IgD-negative memory B cell (primary cell): Measurements from ENCODE around the gene RGS3. TPM values are rescaled to one million over a fixed set of nuclear protein-coding genes. Genes with fewer than 3 reads are reported as not detected.
"Not testable (repeated sequence)": the region's sequence is repeated elsewhere in the genome, so short reads cannot be mapped to it uniquely, and the experiment has no call there.

Experiments used
- H3K27ac Mint-ChIP-seq, 3 donors: one replicate each; pipeline ENCODE4 v1.8.0; 2020 to 2022; ENCODE audit warnings: mild to moderate bottlenecking in 3 of 3, mixed read lengths in 3 of 3, moderate library complexity in 1 of 3
- H3K27me3 Mint-ChIP-seq: one replicate; pipeline ENCODE4 v1.8.0; 2021; ENCODE audit warnings: mixed read lengths
- H3K36me3 Mint-ChIP-seq: one replicate; pipeline ENCODE4 v1.8.0; 2020; ENCODE audit warnings: mild to moderate bottlenecking, mixed read lengths
- H3K4me1 Mint-ChIP-seq, 3 donors: one replicate each; pipeline ENCODE4 v1.8.0; 2020 to 2022; ENCODE audit warnings: mixed read lengths in 3 of 3, mild to moderate bottlenecking in 1 of 3
- H3K4me3 Mint-ChIP-seq, 4 donors: one replicate each; pipeline ENCODE4 v1.8.0; 2020 to 2022; ENCODE audit warnings: mild to moderate bottlenecking in 4 of 4, mixed read lengths in 4 of 4, moderate library complexity in 3 of 4
- H3K9me3 Mint-ChIP-seq, 3 donors: one replicate each; pipeline ENCODE4 v1.8.0; 2020 to 2021; ENCODE audit warnings: mixed read lengths in 3 of 3, mild to moderate bottlenecking in 1 of 3
- polyA plus RNA-seq: library from polyadenylated mRNA; unstranded; fragments of 300-500 nt; fragmentation: Illumina TruSeq; gene quantifications from one replicate; pipeline ENCODE4 v1.2.3, GENCODE V29; 2021

The RGS3 gene
- 16.2 TPM for polyA plus RNA-seq

GRCh38 chr9:113463418-113464285, at the start of gene RGS3:
Gene RGS3 (plus strand): TSS chr9:113463727. CDS start chr9:113463803, 76 bp downstream.
- Mint-ChIP-seq H3K27ac (peak within 1 kb of the TSS in 1 of 3 donors; percentile 44), H3K4me1 (peaks cover 0 to 2% (median 0%) of the 10 kb centered on the region in 3 donors), H3K36me3 (peaks cover 2% of the 10 kb centered on the region), H3K4me3 (no peak within 1 kb of the TSS), H3K9me3 (peaks cover 4 to 6% (median 5%) of the 10 kb centered on the region in 3 donors), H3K27me3 (peaks cover 1% of the 10 kb centered on the region)

GRCh38 chr9:113416149-113416721, 47.3 kb upstream of the RGS3 start:
- Mint-ChIP-seq H3K9me3 (no peaks in the 10 kb centered on the region), H3K4me1 (peaks cover 0 to 1% (median 0%) of the 10 kb centered on the region in 3 donors), H3K4me3 (no peak overlapping the region), H3K27me3 (no peaks in the 10 kb centered on the region), H3K36me3 (no peaks in the 10 kb centered on the region), H3K27ac (no peak overlapping the region)

- no peaks in the 10 kb centered on the region for H3K36me3 Mint-ChIP-seq
- no peaks in the 10 kb centered on the region for H3K4me1 Mint-ChIP-seq
- no peak overlapping the region for H3K4me3 Mint-ChIP-seq
- no peaks in the 10 kb centered on the region for H3K9me3 Mint-ChIP-seq
- H3K27me3 Mint-ChIP-seq, result no peaks in the 10 kb centered on the region
- H3K27ac Mint-ChIP-seq, result no peak overlapping the region
Observed at GRCh38 chr9:113417370-113417769, 46.2 kb upstream of the RGS3 start.

GRCh38 chr9:113421726-113422125, 41.8 kb upstream of the RGS3 start:
- Mint-ChIP-seq H3K36me3 (no peaks in the 10 kb centered on the region), H3K27ac (no peak overlapping the region), H3K4me3 (peak overlapping the region in 1 of 4 donors; percentile 32), H3K9me3 (no peaks in the 10 kb centered on the region), H3K27me3 (peaks cover 4% of the 10 kb centered on the region), H3K4me1 (no peaks in the 10 kb centered on the region)

GRCh38 chr9:113425072-113425471, 38.5 kb upstream of the RGS3 start:
- Mint-ChIP-seq H3K36me3 (no peaks in the 10 kb centered on the region), H3K27me3 (peaks cover 4% of the 10 kb centered on the region), H3K27ac (no peak overlapping the region), H3K4me3 (no peak overlapping the region), H3K9me3 (no peaks in the 10 kb centered on the region), H3K4me1 (no peaks in the 10 kb centered on the region)

GRCh38 chr9:113426701-113427100, 36.8 kb upstream of the RGS3 start:
- no peaks in the 10 kb centered on the region for H3K36me3 Mint-ChIP-seq
- H3K27me3 Mint-ChIP-seq, result peaks cover 4% of the 10 kb centered on the region
- no peak overlapping the region for H3K27ac Mint-ChIP-seq
- H3K4me3 Mint-ChIP-seq, result no peak overlapping the region
- no peaks in the 10 kb centered on the region for H3K4me1 Mint-ChIP-seq
- H3K9me3 Mint-ChIP-seq, result no peaks in the 10 kb centered on the region

GRCh38 chr9:113427629-113428028, 35.9 kb upstream of the RGS3 start:
- Mint-ChIP-seq H3K9me3 (peaks cover 0 to under 1% (median 0%) of the 10 kb centered on the region in 3 donors), H3K27ac (no peak overlapping the region), H3K27me3 (peaks cover 4% of the 10 kb centered on the region), H3K4me3 (no peak overlapping the region), H3K36me3 (no peaks in the 10 kb centered on the region), H3K4me1 (no peaks in the 10 kb centered on the region)

- H3K9me3 Mint-ChIP-seq, result peaks cover 0 to 6% (median 0%) of the 10 kb centered on the region in 3 donors
- peaks cover 2% of the 10 kb centered on the region for H3K36me3 Mint-ChIP-seq
- no peak overlapping the region for H3K4me3 Mint-ChIP-seq
- peaks cover 4% of the 10 kb centered on the region for H3K27me3 Mint-ChIP-seq
- no peak overlapping the region for H3K27ac Mint-ChIP-seq
- no peaks in the 10 kb centered on the region for H3K4me1 Mint-ChIP-seq
Observed at GRCh38 chr9:113428062-113428615, 35.4 kb upstream of the RGS3 start.

GRCh38 chr9:113431191-113431590, 32.3 kb upstream of the RGS3 start:
- peaks cover 0 to 8% (median 2%) of the 10 kb centered on the region in 3 donors for H3K9me3 Mint-ChIP-seq
- peaks cover 3% of the 10 kb centered on the region for H3K36me3 Mint-ChIP-seq
- H3K27ac Mint-ChIP-seq, result no peak overlapping the region
- no peaks in the 10 kb centered on the region for H3K4me1 Mint-ChIP-seq
- peaks cover 3% of the 10 kb centered on the region for H3K27me3 Mint-ChIP-seq
- no peak overlapping the region for H3K4me3 Mint-ChIP-seq

GRCh38 chr9:113436728-113437515, 26.6 kb upstream of the RGS3 start:
- H3K36me3 Mint-ChIP-seq, result peaks cover 3% of the 10 kb centered on the region

GRCh38 chr9:113437716-113438115, 25.8 kb upstream of the RGS3 start:
- not testable (repeated sequence) for H3K4me3 Mint-ChIP-seq, H3K4me1 Mint-ChIP-seq, H3K36me3 Mint-ChIP-seq, H3K27me3 Mint-ChIP-seq, H3K9me3 Mint-ChIP-seq, H3K27ac Mint-ChIP-seq

More at GRCh38 chr9:113436728-113437515, 26.6 kb upstream of the RGS3 start:
- H3K4me3 Mint-ChIP-seq, result no peak overlapping the region
- H3K27ac Mint-ChIP-seq, result no peak overlapping the region
- H3K9me3 Mint-ChIP-seq, result peaks cover 0 to 8% (median 2%) of the 10 kb centered on the region in 3 donors
- H3K27me3 Mint-ChIP-seq, result peaks cover 3% of the 10 kb centered on the region
- no peaks in the 10 kb centered on the region for H3K4me1 Mint-ChIP-seq

GRCh38 chr9:113444736-113445135, 18.8 kb upstream of the RGS3 start:
- no peaks in the 10 kb centered on the region for H3K4me1 Mint-ChIP-seq
- H3K4me3 Mint-ChIP-seq, result no peak overlapping the region
- no peak overlapping the region for H3K27ac Mint-ChIP-seq
- no peaks in the 10 kb centered on the region for H3K27me3 Mint-ChIP-seq
- no peaks in the 10 kb centered on the region for H3K36me3 Mint-ChIP-seq
- no peaks in the 10 kb centered on the region for H3K9me3 Mint-ChIP-seq

- H3K4me1 Mint-ChIP-seq, result no peaks in the 10 kb centered on the region
- H3K27ac Mint-ChIP-seq, result no peak overlapping the region
Observed at GRCh38 chr9:113446323-113446740, 17.2 kb upstream of the RGS3 start.

GRCh38 chr9:113449376-113449775, 14.2 kb upstream of the RGS3 start:
- no peaks in the 10 kb centered on the region for H3K27me3 Mint-ChIP-seq
- H3K36me3 Mint-ChIP-seq, result no peaks in the 10 kb centered on the region
- no peaks in the 10 kb centered on the region for H3K4me1 Mint-ChIP-seq
- no peak overlapping the region for H3K27ac Mint-ChIP-seq
- no peaks in the 10 kb centered on the region for H3K9me3 Mint-ChIP-seq
- H3K4me3 Mint-ChIP-seq, result no peak overlapping the region

More at GRCh38 chr9:113446323-113446740, 17.2 kb upstream of the RGS3 start:
- no peaks in the 10 kb centered on the region for H3K9me3 Mint-ChIP-seq
- no peaks in the 10 kb centered on the region for H3K27me3 Mint-ChIP-seq
- H3K36me3 Mint-ChIP-seq, result no peaks in the 10 kb centered on the region
- no peak overlapping the region for H3K4me3 Mint-ChIP-seq

- no peaks in the 10 kb centered on the region for H3K4me1 Mint-ChIP-seq
- H3K36me3 Mint-ChIP-seq, result no peaks in the 10 kb centered on the region
- H3K4me3 Mint-ChIP-seq, result no peak overlapping the region
- H3K9me3 Mint-ChIP-seq, result no peaks in the 10 kb centered on the region
- H3K27me3 Mint-ChIP-seq, result no peaks in the 10 kb centered on the region
- no peak overlapping the region for H3K27ac Mint-ChIP-seq
Observed at GRCh38 chr9:113452113-113452605, 11.4 kb upstream of the RGS3 start.
